Vagina (tissue), 2 donors: Measurements from ENCODE around the gene PAX2. TPM values are rescaled to one million over a fixed set of nuclear protein-coding genes. Genes with fewer than 3 reads are reported as not detected.
A peak's percentile ranks its signal among the peaks of the same experiment; 100 is the strongest.
"Not testable (repeated sequence)": the region's sequence is repeated elsewhere in the genome, so short reads cannot be mapped to it uniquely, and the experiment has no call there.

Experiments used
- DNase-seq, 2 donors: peaks; one replicate each; pipeline ENCODE4 v3.0.0-alpha.2; 2017; ENCODE audit errors: extremely low spot score in 2 of 2
- H3K27ac ChIP-seq: fragments of 200-600 bp; sonication (generic); one replicate; pipeline ENCODE4 v1.5.1; 2019
- H3K27me3 ChIP-seq: fragments of 200-600 bp; sonication (generic); one replicate; pipeline ENCODE4 v1.5.1; 2019
- H3K36me3 ChIP-seq, 2 donors: fragments of 200-600 bp; sonication (generic); one replicate each; pipeline ENCODE4 v1.5.1; 2017 to 2019
- H3K4me1 ChIP-seq: fragments of 200-600 bp; sonication (generic); one replicate; pipeline ENCODE4 v1.5.1; 2019
- H3K4me3 ChIP-seq, 2 donors: fragments of 200-600 bp; sonication (generic); 1 replicate in 1 of 2; 2 replicates in 1 of 2; pipeline ENCODE4 v1.5.1; 2016 to 2019
- H3K9me3 ChIP-seq: fragments of 200-600 bp; sonication (generic); one replicate; pipeline ENCODE4 v1.5.1; 2019
- CTCF ChIP-seq, 3 experiments: fragments of 450-650 bp in 2 of 3; fragments of 200-600 bp in 1 of 3; sonication (generic) in 1 of 3; IDR thresholded peaks; one replicate each; pipeline ENCODE4 v1.5.1; 2017 to 2019; ENCODE audit warnings: antibody characterized with exemption in 3 of 3, mild to moderate bottlenecking in 2 of 3, moderate library complexity in 2 of 3
- POLR2A ChIP-seq, 2 donors: fragments of 450-650 bp; IDR thresholded peaks; one replicate each; pipeline ENCODE4 v1.6.1; 2017; ENCODE audit warnings: antibody characterized with exemption in 2 of 2, mild to moderate bottlenecking in 2 of 2, moderate library complexity in 2 of 2
- POLR2AphosphoS5 ChIP-seq, 2 donors: sonication (generic); formaldehyde crosslinking; IDR thresholded peaks; one replicate each; pipeline ENCODE4 v1.9.0; 2017; ENCODE audit warnings: antibody characterized with exemption in 2 of 2, mild to moderate bottlenecking in 2 of 2, low read depth in 1 of 2; ENCODE audit not compliant: insufficient read depth in 1 of 2
- intact Hi-C: fragments of 100-400 bp; cut with DNase I; formaldehyde crosslinking; loops from one replicate; pipeline ENCODE4 v1.15.1; 2023
- total RNA-seq: library from RNA; depleted of rRNA; stranded (reverse); fragments of >200 nt; gene quantifications from one replicate; pipeline ENCODE4 v1.2.3, GENCODE V29; 2016

Gene PAX2
- total RNA-seq, result not detected

- Histone ChIP-seq H3K27me3 (peaks cover 29% of the 10 kb centered on the region), H3K4me1 (peaks cover 44% of the 10 kb centered on the region)
Observed at GRCh38 chr10:100744987-100745881, at the start of gene PAX2. TSS of gene PAX2 (plus strand) at chr10:100745582. CDS start at chr10:100746261, 679 bp downstream.

GRCh38 chr10:100696477-100696901 lies 48.9 kb upstream of the PAX2 start:
- H3K36me3 ChIP-seq, result no peaks in the 10 kb centered on the region
- H3K4me1 ChIP-seq, result no peaks in the 10 kb centered on the region
- TF ChIP-seq POLR2AphosphoS5 (IDR thresholded peaks at IDR 0.05; ENCODE audit: insufficient read depth in 1 of 2, low read depth in 1 of 2) (no peak), POLR2A (IDR thresholded peaks at IDR 0.05) (no peak), CTCF (IDR thresholded peaks at IDR 0.05) (no peak)
- H3K4me3 ChIP-seq, result no peak overlapping the region
- no peak for DNase-seq
- H3K27me3 ChIP-seq, result no peaks in the 10 kb centered on the region
- H3K27ac ChIP-seq, result no peak overlapping the region
- intact Hi-C loops, result no loop called here
- no peaks in the 10 kb centered on the region for H3K9me3 ChIP-seq

More at GRCh38 chr10:100744987-100745881, at the start of gene PAX2:
- Histone ChIP-seq H3K36me3 (no peaks in the 10 kb centered on the region), H3K9me3 (no peaks in the 10 kb centered on the region), H3K4me3 (peak within 1 kb of the TSS; percentile 5 to 15), H3K27ac (no peak within 1 kb of the TSS)
- no peak for DNase-seq
- TF ChIP-seq CTCF (IDR thresholded peaks at IDR 0.05) (no peak), POLR2AphosphoS5 (IDR thresholded peaks at IDR 0.05; ENCODE audit: insufficient read depth in 1 of 2, low read depth in 1 of 2) (no peak), POLR2A (IDR thresholded peaks at IDR 0.05) (no peak)
- intact Hi-C loops, result no loop called here

- no peak for DNase-seq
- intact Hi-C loops, result no loop called here
- Histone ChIP-seq H3K9me3 (no peaks in the 10 kb centered on the region), H3K27ac (no peak overlapping the region), H3K4me1 (no peaks in the 10 kb centered on the region), H3K27me3 (no peaks in the 10 kb centered on the region), H3K36me3 (no peaks in the 10 kb centered on the region), H3K4me3 (no peak overlapping the region)
- TF ChIP-seq POLR2A (IDR thresholded peaks at IDR 0.05) (no peak), CTCF (IDR thresholded peaks at IDR 0.05) (no peak), POLR2AphosphoS5 (IDR thresholded peaks at IDR 0.05; ENCODE audit: insufficient read depth in 1 of 2, low read depth in 1 of 2) (no peak)
Observed at GRCh38 chr10:100697070-100697469, 48.3 kb upstream of the PAX2 start.

- no peak overlapping the region for H3K4me3 ChIP-seq
- TF ChIP-seq CTCF (IDR thresholded peaks at IDR 0.05), result no peak
- TF ChIP-seq POLR2AphosphoS5 (IDR thresholded peaks at IDR 0.05; ENCODE audit: insufficient read depth in 1 of 2, low read depth in 1 of 2), result no peak
- no peak for TF ChIP-seq POLR2A (IDR thresholded peaks at IDR 0.05)
- no peaks in the 10 kb centered on the region for H3K27me3 ChIP-seq
- no peaks in the 10 kb centered on the region for H3K4me1 ChIP-seq
- H3K27ac ChIP-seq, result no peak overlapping the region
- DNase-seq, result no peak
- no peaks in the 10 kb centered on the region for H3K9me3 ChIP-seq
- H3K36me3 ChIP-seq, result no peaks in the 10 kb centered on the region
- intact Hi-C loops, result no loop called here
Observed at GRCh38 chr10:100697631-100698030, 47.8 kb upstream of the PAX2 start.

GRCh38 chr10:100701704-100702103 lies 43.7 kb upstream of the PAX2 start:
- H3K9me3 ChIP-seq, H3K4me3 ChIP-seq, H3K36me3 ChIP-seq, H3K4me1 ChIP-seq, H3K27ac ChIP-seq, H3K27me3 ChIP-seq, DNase-seq, intact Hi-C loops: not testable (repeated sequence)
